Ishikawa (cell line): Measurements from ENCODE around the gene PARD3B.

Experiments used
- FOXM1 ChIP-seq: IDR thresholded peaks from 2 replicates; pipeline ENCODE4 v1.6.1; 2012; ENCODE audit warnings: low read depth, borderline replicate concordance
- RAD21 ChIP-seq: IDR thresholded peaks from 2 replicates; pipeline ENCODE4 v1.6.1; 2012; ENCODE audit warnings: low read depth
- TCF12 ChIP-seq: IDR thresholded peaks from 2 replicates; pipeline ENCODE4 v1.6.1; 2012; ENCODE audit warnings: low read depth
- YY1 ChIP-seq: IDR thresholded peaks from 2 replicates; pipeline ENCODE4 v1.6.1; 2012; ENCODE audit warnings: low read depth

DNA sequence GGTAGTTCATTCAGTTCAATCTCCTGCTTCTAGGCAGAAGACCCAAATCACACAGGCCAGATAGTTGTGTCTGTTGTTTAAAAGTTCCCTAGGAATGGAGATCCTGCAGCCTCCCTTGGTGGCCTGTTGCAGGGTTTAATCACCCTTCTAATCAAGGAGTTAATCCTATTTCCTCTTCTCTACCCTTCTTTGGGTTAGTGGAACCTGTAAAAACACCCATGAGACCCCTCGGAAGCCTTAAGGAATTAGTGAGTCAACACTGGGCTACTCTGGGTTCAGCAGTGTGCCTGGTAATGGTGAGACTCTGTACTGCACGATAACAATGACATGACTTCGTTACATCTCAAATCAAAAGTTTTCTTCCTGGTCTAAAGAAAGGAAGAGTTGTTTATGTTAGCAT lies 919.4 kb downstream of the PARD3B start:
- no peak for TF ChIP-seq TCF12
- no peak for TF ChIP-seq FOXM1
- no peak for TF ChIP-seq RAD21
- no peak for TF ChIP-seq YY1
